HEK293 (cell line): Measurements from ENCODE around the gene CACNA2D1.

Experiments
- CTCF ChIP-seq: fragments of 450-650 bp; formaldehyde crosslinking; IDR thresholded peaks from 2 replicates; pipeline ENCODE4 v1.5.1; 2016; ENCODE audit warnings: missing biosample characterization, missing genetic modification characterization
- GLI2 ChIP-seq: fragments of 450-650 bp; formaldehyde crosslinking; IDR thresholded peaks from 2 replicates; pipeline ENCODE4; 2017; ENCODE audit warnings: missing biosample characterization, missing genetic modification characterization, low read depth, borderline replicate concordance
- SCRT2 ChIP-seq: fragments of 450-650 bp; formaldehyde crosslinking; IDR thresholded peaks from 2 replicates; pipeline ENCODE4 v1.5.1; 2016; ENCODE audit warnings: missing biosample characterization, missing genetic modification characterization
- TRIM28 ChIP-seq: IDR thresholded peaks from 2 replicates; pipeline ENCODE4 v1.6.1; 2011; ENCODE audit warnings: low read length, control low read depth, borderline replicate concordance
- ZNF26 ChIP-seq: fragments of 450-650 bp; formaldehyde crosslinking; IDR thresholded peaks from 2 replicates; pipeline ENCODE4 v1.5.1; 2016; ENCODE audit warnings: missing biosample characterization, missing genetic modification characterization
- ZNF274 ChIP-seq, 2 experiments: fragments of 200-500 bp in 1 of 2; fragments of 450-650 bp in 1 of 2; sonication (Bioruptor generic) in 1 of 2; formaldehyde crosslinking in 1 of 2; IDR thresholded peaks; 2 replicates each; pipeline versions ENCODE4 v1.5.1 to v1.6.1; 2014 to 2016; ENCODE audit warnings: borderline replicate concordance in 1 of 2, inconsistent platforms in 1 of 2, low read length in 1 of 2, missing biosample characterization in 1 of 2, missing genetic modification characterization in 1 of 2
- ZNF791 ChIP-seq: fragments of 450-650 bp; formaldehyde crosslinking; IDR thresholded peaks from 2 replicates; pipeline ENCODE4 v1.5.1; 2016; ENCODE audit warnings: missing biosample characterization, missing genetic modification characterization
- ZNF830 ChIP-seq: fragments of 450-650 bp; IDR thresholded peaks from 2 replicates; pipeline ENCODE4 v1.5.0; 2018; ENCODE audit warnings: missing biosample characterization, missing genetic modification characterization, low read depth, mild to moderate bottlenecking, moderate library complexity
- ZSCAN30 ChIP-seq: fragments of 450-650 bp; IDR thresholded peaks from 2 replicates; pipeline ENCODE4 v1.5.1; 2018; ENCODE audit warnings: missing biosample characterization, mild to moderate bottlenecking, missing genetic modification characterization, moderate library complexity

GRCh38 chr7:82335001-82335400 lies 108.6 kb downstream of the CACNA2D1 start:
- TF ChIP-seq ZNF791 (no peak), GLI2 (no peak), CTCF (tag by site-specific recombination) (no peak), ZSCAN30 (tag by site-specific recombination) (no peak), ZNF274 (IDR thresholded peaks at IDR 0.05; ENCODE audit: low read length) (no peak), ZNF274 (tag by site-specific recombination; IDR thresholded peaks at IDR 0.05; ENCODE audit: borderline replicate concordance) (no peak), ZNF26 (no peak), TRIM28 (no peak), SCRT2 (tag by site-specific recombination) (no peak), ZNF830 (no peak)
